GM21515 (cell line): ENCODE data around the gene SHMT2.

Source experiments
- ATAC-seq: cut with Tn5 transposase; IDR thresholded peaks from one replicate; pipeline ENCODE4 v1.9.1; 2021; ENCODE audit not compliant: unreplicated experiment

Gene SHMT2

GRCh38 chr12:57196956-57197355 is 32.6 kb upstream of the SHMT2 start:
- ATAC-seq: no peak

GRCh38 chr12:57198329-57198728 is 31.2 kb upstream of the SHMT2 start:
- no peak for ATAC-seq

- no peak for ATAC-seq
Measured at GRCh38 chr12:57199191-57199590, 30.3 kb upstream of the SHMT2 start.

GRCh38 chr12:57200497-57200896 is 29.0 kb upstream of the SHMT2 start:
- no peak for ATAC-seq

GRCh38 chr12:57201219-57201618 is 28.3 kb upstream of the SHMT2 start:
- no peak for ATAC-seq

- ATAC-seq: no peak
Measured at GRCh38 chr12:57201631-57202030, 27.9 kb upstream of the SHMT2 start.

- ATAC-seq: no peak
Measured at GRCh38 chr12:57202321-57202720, 27.2 kb upstream of the SHMT2 start.

- no peak for ATAC-seq
Measured at GRCh38 chr12:57203201-57203600, 26.3 kb upstream of the SHMT2 start.

GRCh38 chr12:57203791-57204190 is 25.7 kb upstream of the SHMT2 start:
- ATAC-seq: no peak

GRCh38 chr12:57204454-57204853 is 25.1 kb upstream of the SHMT2 start:
- no peak for ATAC-seq

GRCh38 chr12:57205186-57205585 is 24.3 kb upstream of the SHMT2 start:
- no peak for ATAC-seq

- ATAC-seq: no peak
Measured at GRCh38 chr12:57205931-57206330, 23.6 kb upstream of the SHMT2 start.

- no peak for ATAC-seq
Measured at GRCh38 chr12:57207731-57208630, 21.5 kb upstream of the SHMT2 start.

GRCh38 chr12:57208631-57209282 is 20.8 kb upstream of the SHMT2 start:
- ATAC-seq: no peak

- ATAC-seq: no peak
Measured at GRCh38 chr12:57209916-57210315, 19.6 kb upstream of the SHMT2 start.

- ATAC-seq: no peak
Measured at GRCh38 chr12:57210461-57210860, 19.1 kb upstream of the SHMT2 start.

- no peak for ATAC-seq
Measured at GRCh38 chr12:57210926-57211692, 18.4 kb upstream of the SHMT2 start.

- no peak for ATAC-seq
Measured at GRCh38 chr12:57211791-57212700, 17.5 kb upstream of the SHMT2 start.

- no peak for ATAC-seq
Measured at GRCh38 chr12:57212701-57213057, 16.8 kb upstream of the SHMT2 start.

GRCh38 chr12:57213058-57213715 is 16.3 kb upstream of the SHMT2 start:
- peak; percentile 44 for ATAC-seq
